Lower leg skin (tissue), 4 donors: ENCODE results near the gene SMARCAD1. TPM values are rescaled to one million over a fixed set of nuclear protein-coding genes. Genes with fewer than 3 reads are reported as not detected.
"Not testable (repeated sequence)": the region's sequence is repeated elsewhere in the genome, so short reads cannot be mapped to it uniquely, and the experiment has no call there.

Experiments
- DNase-seq, 2 donors: peaks; one replicate each; pipeline ENCODE4 v3.0.0-alpha.2; 2019; ENCODE audit warnings: low spot score in 2 of 2
- H3K4me3 ChIP-seq: fragments of 200-600 bp; sonication (generic); 2 replicates; pipeline ENCODE4 v1.5.1; 2017; ENCODE audit warnings: mild to moderate bottlenecking, low read depth; ENCODE audit not compliant: poor library complexity, severe bottlenecking
- CTCF ChIP-seq, 3 donors: fragments of 450-650 bp; IDR thresholded peaks; one replicate each; pipeline ENCODE4 v1.5.1; 2016; ENCODE audit warnings: antibody characterized with exemption in 3 of 3, mild to moderate bottlenecking in 3 of 3, moderate library complexity in 2 of 3
- POLR2A ChIP-seq, 2 donors: fragments of 450-650 bp; IDR thresholded peaks; one replicate each; pipeline ENCODE4 v1.6.1; 2016 to 2017; ENCODE audit warnings: antibody characterized with exemption in 2 of 2, mild to moderate bottlenecking in 1 of 2, moderate library complexity in 1 of 2
- WGBS, 2 donors: methylation state at CpG; one replicate each; pipeline ENCODE4 v1.1.5; 2018; 5-methylcytosine and 5-hydroxymethylcytosine counted together
- intact Hi-C: fragments of 100-400 bp; cut with DNase I; formaldehyde crosslinking; loops from one replicate; pipeline ENCODE4 v1.15.0; 2023; ENCODE audit warnings: low total_unique reads
- total RNA-seq, 4 donors: library from RNA; depleted of rRNA; stranded (reverse); fragments of >200 nt; gene quantifications; one replicate each; pipeline ENCODE4 v1.1.0, GENCODE V29; 2016

SMARCAD1 gene
- total RNA-seq, 4 donors from 2014 or later, result 20.8 to 35.7 (median 23.6) TPM

GRCh38 chr4:94284889-94285288, 77.2 kb downstream of the SMARCAD1 start:
- 85 to 91% methylated on average over 1 of the region's 1 CpG for WGBS, 2 donors
- intact Hi-C loops, result no loop called here
- no peak for TF ChIP-seq POLR2A (IDR thresholded peaks at IDR 0.05)
- TF ChIP-seq CTCF (IDR thresholded peaks at IDR 0.05), result no peak
- H3K4me3 ChIP-seq, result no peak overlapping the region
- no peak for DNase-seq

GRCh38 chr4:94285666-94286065, 78.0 kb downstream of the SMARCAD1 start:
- TF ChIP-seq POLR2A (IDR thresholded peaks at IDR 0.05) (no peak), CTCF (IDR thresholded peaks at IDR 0.05) (no peak)
- DNase-seq, result no peak
- WGBS, 2 donors, result 97 to 98% methylated on average over 4 of the region's 4 CpGs
- H3K4me3 ChIP-seq, result no peak overlapping the region
- intact Hi-C loops, result no loop called here

GRCh38 chr4:94290245-94290644, 82.6 kb downstream of the SMARCAD1 start:
- TF ChIP-seq POLR2A (IDR thresholded peaks at IDR 0.05), result no peak
- no peak for TF ChIP-seq CTCF (IDR thresholded peaks at IDR 0.05)
- no peak for DNase-seq
- intact Hi-C loops, result no loop called here
- 87 to 91% methylated on average over 2 of the region's 2 CpGs for WGBS, 2 donors
- H3K4me3 ChIP-seq, result no peak overlapping the region

- DNase-seq, H3K4me3 ChIP-seq, intact Hi-C loops: not testable (repeated sequence)
- 91 to 94% methylated on average over 4 of the region's 4 CpGs for WGBS, 2 donors
Measured at GRCh38 chr4:94293981-94294380, 86.3 kb downstream of the SMARCAD1 start.

- intact Hi-C loops, DNase-seq, H3K4me3 ChIP-seq: not testable (repeated sequence)
- WGBS, 2 donors, result 73 to 85% methylated on average over 6 of the region's 6 CpGs
Measured at GRCh38 chr4:94295473-94295872, 87.8 kb downstream of the SMARCAD1 start.

GRCh38 chr4:94298725-94299252, 91.1 kb downstream of the SMARCAD1 start:
- WGBS, 2 donors, result 54 to 61% methylated on average over 4 of the region's 4 CpGs
- TF ChIP-seq CTCF (IDR thresholded peaks at IDR 0.05), result no peak
- TF ChIP-seq POLR2A (IDR thresholded peaks at IDR 0.05), result no peak
- intact Hi-C loops, result no loop called here
- H3K4me3 ChIP-seq, result no peak overlapping the region
- DNase-seq, result no peak

GRCh38 chr4:94302191-94302590, 94.5 kb downstream of the SMARCAD1 start:
- intact Hi-C loops, result no loop called here
- no peak overlapping the region for H3K4me3 ChIP-seq
- WGBS, 2 donors, result 89 to 90% methylated on average over 2 of the region's 2 CpGs
- DNase-seq, result no peak
- TF ChIP-seq CTCF (IDR thresholded peaks at IDR 0.05) (no peak), POLR2A (IDR thresholded peaks at IDR 0.05) (no peak)
